ENCODE data around the gene AUTS2.

GRCh38 chr7:70390251-70390650 lies 792.0 kb downstream of the AUTS2 start:
- no peak for TF ChIP-seq POLR2A (IDR thresholded peaks at IDR 0.05)
- TF ChIP-seq POLR2AphosphoS5 (IDR thresholded peaks at IDR 0.05): no peak
- TF ChIP-seq CTCF (IDR thresholded peaks at IDR 0.05): no peak

Measured in breast epithelium (tissue), 3 donors.